Smooth muscle cell (in vitro differentiated cells): ENCODE data around the gene AGTRAP. TPM values are rescaled to one million over a fixed set of nuclear protein-coding genes. Genes with fewer than 3 reads are reported as not detected.

ENCODE experiments used
- DNase-seq: peaks from one replicate; lab custom pipeline; 2025; ENCODE audit not compliant: unreplicated experiment; lab: John Stamatoyannopoulos, UW
- H2AFZ ChIP-seq: fragments of 200-600 bp; sonication (generic); 2 replicates; pipeline ENCODE4 v1.6.0; 2016; ENCODE audit warnings: antibody characterized with exemption, low read depth, mild to moderate bottlenecking
- H3F3A ChIP-seq: fragments of 200-600 bp; sonication (generic); 2 replicates; pipeline ENCODE4 v1.6.0; 2017; ENCODE audit warnings: antibody characterized with exemption, low read depth
- H3K27ac ChIP-seq: fragments of 200-600 bp; sonication (generic); 2 replicates; pipeline ENCODE4 v1.5.1; 2016; ENCODE audit warnings: low read depth, mild to moderate bottlenecking
- H3K27me3 ChIP-seq: fragments of 200-600 bp; sonication (generic); 2 replicates; pipeline ENCODE4 v1.6.1; 2016; ENCODE audit warnings: low read depth, mild to moderate bottlenecking
- H3K36me3 ChIP-seq: fragments of 200-600 bp; sonication (generic); 2 replicates; pipeline ENCODE4 v1.5.1; 2016; ENCODE audit warnings: low read depth
- H3K4me1 ChIP-seq: fragments of 200-600 bp; sonication (generic); 2 replicates; pipeline ENCODE4 v1.5.1; 2016; ENCODE audit warnings: low read depth
- H3K4me2 ChIP-seq: fragments of 200-600 bp; sonication (generic); 2 replicates; pipeline ENCODE4 v1.6.0; 2016; ENCODE audit warnings: mild to moderate bottlenecking
- H3K4me3 ChIP-seq: fragments of 200-600 bp; sonication (generic); 2 replicates; pipeline ENCODE4 v1.5.1; 2016; ENCODE audit warnings: mild to moderate bottlenecking
- H3K79me2 ChIP-seq: fragments of 200-600 bp; sonication (generic); 2 replicates; pipeline ENCODE4 v1.6.0; 2016; ENCODE audit warnings: low read depth, mild to moderate bottlenecking
- H3K9ac ChIP-seq: fragments of 200-600 bp; sonication (generic); 2 replicates; pipeline ENCODE4 v1.6.0; 2016; ENCODE audit warnings: low read depth
- H3K9me3 ChIP-seq: fragments of 200-600 bp; sonication (generic); replicated peaks from 2 replicates; pipeline ENCODE4 v1.5.1; 2016; ENCODE audit warnings: low read depth
- H4K20me1 ChIP-seq: fragments of 200-600 bp; sonication (generic); 2 replicates; pipeline ENCODE4 v1.6.0; 2016; ENCODE audit warnings: low read depth
- WGBS: methylation state at CpG from one replicate; pipeline ENCODE4 v1.1.7; 2016; ENCODE audit warnings: low lambda C conversion rate; 5-methylcytosine and 5-hydroxymethylcytosine counted together
- polyA plus RNA-seq: library from polyadenylated mRNA; unstranded; fragments of >200 nt; fragmentation: Nextera tagmentation; extraction: Ambion mirVana; gene quantifications from 2 replicates; pipeline ENCODE4 v1.2.1, GENCODE V29; 2016
- total RNA-seq: library from RNA; depleted of rRNA; stranded (reverse); fragments of >200 nt; gene quantifications from 2 replicates; pipeline ENCODE4 v1.2.3, GENCODE V29; 2014
- TF ChIP-seq, protein P1 (sequence below): fragments of 200-600 bp; sonication (generic); IDR thresholded peaks from 2 replicates; pipeline ENCODE4 v1.5.1; 2017; ENCODE audit warnings: borderline replicate concordance, mild to moderate bottlenecking, antibody characterized with exemption; ENCODE audit not compliant: insufficient read depth, poor library complexity, severe bottlenecking

AGTRAP gene
- total and polyA plus RNA-seq, 2 experiments from 2014 or later = 30.9 to 76.8 TPM

DNA sequence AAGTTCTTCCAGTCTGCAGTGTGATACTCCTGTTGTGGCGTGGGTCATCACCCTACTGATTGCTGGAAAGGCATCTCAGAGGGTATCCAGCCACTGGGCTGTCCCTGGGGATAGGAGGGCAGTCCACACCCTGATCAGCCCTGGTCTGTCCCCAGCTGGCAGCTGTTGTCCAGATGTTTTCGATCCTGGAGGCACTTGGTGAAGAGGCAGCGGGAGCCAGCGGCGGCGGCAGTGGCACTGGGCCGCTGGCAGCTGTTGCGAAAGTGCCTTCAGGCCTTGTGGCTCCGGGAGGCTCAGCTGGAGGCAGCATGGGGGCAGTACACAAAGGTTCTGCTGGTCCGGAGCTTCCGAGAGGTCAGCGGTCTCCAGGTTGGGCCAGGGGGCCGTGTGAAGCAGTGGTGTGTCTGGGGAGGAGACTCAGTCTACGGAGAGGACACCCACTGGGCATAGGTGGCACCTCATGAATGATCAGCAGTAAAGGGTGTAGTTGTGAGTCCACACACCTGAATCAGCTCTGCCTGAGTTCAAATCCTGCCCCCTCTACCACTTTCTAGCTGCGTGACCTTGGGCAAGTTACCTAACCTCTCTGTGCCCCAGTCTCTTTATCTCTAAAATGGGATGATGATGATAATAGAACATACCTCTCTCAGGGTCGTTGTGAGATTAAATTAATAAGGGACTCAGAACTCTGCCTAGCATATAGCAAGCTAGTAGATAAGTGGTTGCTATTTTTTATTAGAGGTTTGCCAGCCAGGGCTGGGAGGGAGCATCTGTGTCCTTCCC, 32.2 kb downstream of the AGTRAP start:
- Histone ChIP-seq H3K4me1 (no peaks in the 10 kb centered on the region), H3K9me3 (no peaks in the 10 kb centered on the region), H3K9ac (no peak overlapping the region), H3F3A (no peaks in the 10 kb centered on the region), H3K27ac (no peak overlapping the region), H3K79me2 (no peaks in the 10 kb centered on the region), H3K36me3 (no peaks in the 10 kb centered on the region), H3K27me3 (no peaks in the 10 kb centered on the region), H3K4me2 (no peak overlapping the region), H4K20me1 (no peaks in the 10 kb centered on the region), H2AFZ (no peak overlapping the region), H3K4me3 (no peak overlapping the region)
- 79% methylated on average over 16 of the region's 16 CpGs for WGBS
- DNase-seq = no peak
- TF ChIP-seq, protein P1, sequence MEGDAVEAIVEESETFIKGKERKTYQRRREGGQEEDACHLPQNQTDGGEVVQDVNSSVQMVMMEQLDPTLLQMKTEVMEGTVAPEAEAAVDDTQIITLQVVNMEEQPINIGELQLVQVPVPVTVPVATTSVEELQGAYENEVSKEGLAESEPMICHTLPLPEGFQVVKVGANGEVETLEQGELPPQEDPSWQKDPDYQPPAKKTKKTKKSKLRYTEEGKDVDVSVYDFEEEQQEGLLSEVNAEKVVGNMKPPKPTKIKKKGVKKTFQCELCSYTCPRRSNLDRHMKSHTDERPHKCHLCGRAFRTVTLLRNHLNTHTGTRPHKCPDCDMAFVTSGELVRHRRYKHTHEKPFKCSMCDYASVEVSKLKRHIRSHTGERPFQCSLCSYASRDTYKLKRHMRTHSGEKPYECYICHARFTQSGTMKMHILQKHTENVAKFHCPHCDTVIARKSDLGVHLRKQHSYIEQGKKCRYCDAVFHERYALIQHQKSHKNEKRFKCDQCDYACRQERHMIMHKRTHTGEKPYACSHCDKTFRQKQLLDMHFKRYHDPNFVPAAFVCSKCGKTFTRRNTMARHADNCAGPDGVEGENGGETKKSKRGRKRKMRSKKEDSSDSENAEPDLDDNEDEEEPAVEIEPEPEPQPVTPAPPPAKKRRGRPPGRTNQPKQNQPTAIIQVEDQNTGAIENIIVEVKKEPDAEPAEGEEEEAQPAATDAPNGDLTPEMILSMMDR = no peak

DNA sequence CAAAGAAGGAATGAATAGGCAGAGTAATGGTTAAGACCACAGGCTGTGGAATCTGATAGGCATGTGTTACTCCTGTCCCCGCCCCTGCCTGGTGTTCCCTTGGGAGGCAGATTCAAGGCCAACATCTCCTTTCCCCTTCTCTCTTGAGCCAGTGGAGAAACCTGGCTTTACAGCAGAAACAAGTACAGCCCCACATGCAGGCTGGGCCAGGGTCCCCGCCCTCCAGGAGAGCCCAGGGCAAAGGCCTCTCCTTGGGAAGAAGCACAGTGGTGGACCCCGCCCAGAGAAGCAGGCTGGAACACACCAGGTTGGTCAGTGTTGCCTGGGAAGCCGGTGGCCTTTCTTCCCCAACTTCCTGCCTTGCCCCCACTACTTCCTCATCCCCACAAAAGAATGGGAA, 32.9 kb downstream of the AGTRAP start:
- Histone ChIP-seq H3K36me3 (no peaks in the 10 kb centered on the region), H3K27ac (no peak overlapping the region), H2AFZ (no peak overlapping the region), H3K9me3 (no peaks in the 10 kb centered on the region), H4K20me1 (no peaks in the 10 kb centered on the region), H3F3A (no peaks in the 10 kb centered on the region), H3K4me3 (no peak overlapping the region), H3K27me3 (no peaks in the 10 kb centered on the region), H3K4me1 (no peaks in the 10 kb centered on the region), H3K79me2 (no peaks in the 10 kb centered on the region), H3K9ac (no peak overlapping the region), H3K4me2 (no peak overlapping the region)
- TF ChIP-seq, protein P1 = no peak
- WGBS = 85% methylated on average over 4 of the region's 4 CpGs
- no peak for DNase-seq

DNA sequence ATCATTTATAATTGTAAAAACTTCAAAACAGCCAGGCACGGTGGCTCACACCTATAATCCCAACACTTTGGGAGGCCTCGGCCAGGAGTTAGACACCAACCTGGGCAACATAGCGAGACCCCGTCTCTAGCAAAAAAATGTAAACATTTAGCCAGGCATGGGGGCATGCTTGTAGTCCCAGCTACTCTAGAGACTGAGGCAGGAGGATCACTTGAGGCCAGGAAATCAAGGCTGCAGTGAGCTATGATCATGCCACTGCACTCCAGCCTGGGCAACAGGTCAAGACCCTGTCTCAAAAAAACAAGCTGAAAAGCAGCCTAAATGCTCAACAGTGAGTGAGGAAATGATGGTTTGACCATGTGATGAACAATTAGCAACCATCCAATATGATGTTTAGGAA, 33.3 kb downstream of the AGTRAP start:
- no peak overlapping the region for H3K4me3 ChIP-seq
- no peak overlapping the region for H3K27ac ChIP-seq
- H4K20me1 ChIP-seq = no peaks in the 10 kb centered on the region
- H3K27me3 ChIP-seq = no peaks in the 10 kb centered on the region
- TF ChIP-seq, protein P1 = no peak
- no peak overlapping the region for H3K9ac ChIP-seq
- no peaks in the 10 kb centered on the region for H3K9me3 ChIP-seq
- no peaks in the 10 kb centered on the region for H3K79me2 ChIP-seq
- H3K4me2 ChIP-seq = no peak overlapping the region
- no peaks in the 10 kb centered on the region for H3K4me1 ChIP-seq
- H3K36me3 ChIP-seq = no peaks in the 10 kb centered on the region
- no peaks in the 10 kb centered on the region for H3F3A ChIP-seq
- 96% methylated on average over 4 of the region's 4 CpGs for WGBS
- H2AFZ ChIP-seq = no peak overlapping the region
- DNase-seq = no peak

DNA sequence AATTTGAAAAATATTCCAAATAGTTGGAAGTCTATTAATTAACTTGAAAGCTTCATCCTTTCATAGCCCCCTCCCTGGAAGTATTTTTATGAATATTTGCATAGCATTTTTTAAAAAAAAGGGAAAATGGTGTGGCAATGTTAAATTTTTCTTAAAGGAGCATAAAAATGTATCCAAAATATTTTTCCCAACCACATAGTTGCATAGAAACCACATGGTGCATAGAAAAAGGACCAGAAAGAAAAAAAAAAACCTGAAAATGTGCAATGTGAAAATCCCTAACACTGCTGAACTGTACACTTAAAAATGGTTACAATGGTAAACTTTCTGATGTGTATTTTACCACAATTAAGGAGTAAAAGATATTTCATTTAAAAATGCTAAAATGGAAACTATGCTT, 34.1 kb downstream of the AGTRAP start:
- Histone ChIP-seq H3K36me3 (no peaks in the 10 kb centered on the region), H3K27ac (no peak overlapping the region), H3K9me3 (no peaks in the 10 kb centered on the region), H3K9ac (no peak overlapping the region), H3K27me3 (no peaks in the 10 kb centered on the region), H4K20me1 (no peaks in the 10 kb centered on the region), H3F3A (no peaks in the 10 kb centered on the region), H3K4me2 (no peak overlapping the region), H3K4me3 (no peak overlapping the region), H3K79me2 (no peaks in the 10 kb centered on the region), H2AFZ (no peak overlapping the region), H3K4me1 (no peaks in the 10 kb centered on the region)
- no peak for DNase-seq
- TF ChIP-seq, protein P1 = no peak
